HG03103 (cell line): ENCODE results near the gene THAP8.
A peak's percentile ranks its signal among the peaks of the same experiment; 100 is the strongest.

Source experiments
- ATAC-seq: cut with Tn5 transposase; IDR thresholded peaks from one replicate; pipeline ENCODE4 v1.9.1; 2021; ENCODE audit warnings: low read depth; ENCODE audit not compliant: unreplicated experiment

Gene THAP8

DNA sequence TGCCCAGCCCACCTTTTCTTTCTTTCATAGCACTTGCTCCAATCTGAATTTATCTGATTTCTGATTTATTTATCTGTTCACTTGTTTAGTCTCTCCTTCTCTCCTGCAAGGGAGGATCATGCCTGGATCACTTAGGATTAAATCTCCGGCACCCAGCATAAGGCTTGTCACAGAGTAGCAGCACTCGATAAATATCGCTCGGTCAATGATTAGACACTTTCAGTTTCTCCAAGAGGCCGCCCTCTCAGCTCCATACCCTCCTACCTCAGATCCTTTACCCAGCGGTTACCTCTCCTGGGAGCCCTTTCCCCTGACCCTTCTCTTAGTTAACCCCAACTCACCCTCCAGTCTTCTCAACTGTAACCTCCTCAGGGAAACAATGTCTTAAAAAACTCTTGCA lies 22.8 kb downstream of the THAP8 start:
- no peak for ATAC-seq

DNA sequence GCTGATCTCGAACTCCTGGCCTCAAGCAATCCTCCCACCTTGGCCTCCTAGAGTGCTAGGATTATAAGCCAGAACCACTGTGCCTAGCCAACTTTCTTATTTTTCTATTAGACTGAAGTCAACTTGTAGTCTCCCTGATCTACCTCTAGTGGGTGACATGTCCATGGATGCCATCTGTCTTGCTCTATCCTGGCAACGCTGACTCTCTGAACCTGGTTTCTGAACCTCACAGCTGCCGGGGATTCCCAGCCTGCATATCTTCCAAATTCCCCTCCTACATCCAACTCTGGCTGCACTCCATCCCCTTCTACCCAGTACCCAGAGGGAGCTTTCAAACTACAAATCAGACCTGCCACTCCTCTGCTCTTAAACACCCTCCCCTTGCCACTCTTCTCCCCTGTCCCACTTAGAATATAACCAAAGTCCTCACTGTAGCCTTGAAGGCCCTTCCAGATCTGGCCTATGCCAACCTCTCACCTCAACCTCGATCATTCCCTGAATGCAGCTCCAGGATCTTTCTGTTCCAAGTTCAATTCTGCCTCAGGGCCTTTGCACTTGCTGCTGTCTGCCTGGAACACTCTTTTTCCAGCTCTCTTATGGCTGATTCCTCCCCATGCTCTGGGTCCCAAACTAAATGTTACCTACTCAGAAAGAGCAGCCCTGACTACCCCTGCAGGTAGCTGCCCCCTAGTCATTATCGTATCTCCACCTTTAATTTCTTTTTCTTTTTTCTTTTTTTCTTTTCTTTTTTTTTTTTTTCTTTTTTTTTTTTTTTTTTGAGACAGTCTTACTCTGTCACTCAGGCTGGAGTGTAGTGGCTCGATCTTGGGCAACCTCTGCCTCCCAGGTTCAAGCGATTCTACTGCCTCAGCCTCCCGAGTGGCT lies 23.6 kb downstream of the THAP8 start:
- ATAC-seq, result no peak

DNA sequence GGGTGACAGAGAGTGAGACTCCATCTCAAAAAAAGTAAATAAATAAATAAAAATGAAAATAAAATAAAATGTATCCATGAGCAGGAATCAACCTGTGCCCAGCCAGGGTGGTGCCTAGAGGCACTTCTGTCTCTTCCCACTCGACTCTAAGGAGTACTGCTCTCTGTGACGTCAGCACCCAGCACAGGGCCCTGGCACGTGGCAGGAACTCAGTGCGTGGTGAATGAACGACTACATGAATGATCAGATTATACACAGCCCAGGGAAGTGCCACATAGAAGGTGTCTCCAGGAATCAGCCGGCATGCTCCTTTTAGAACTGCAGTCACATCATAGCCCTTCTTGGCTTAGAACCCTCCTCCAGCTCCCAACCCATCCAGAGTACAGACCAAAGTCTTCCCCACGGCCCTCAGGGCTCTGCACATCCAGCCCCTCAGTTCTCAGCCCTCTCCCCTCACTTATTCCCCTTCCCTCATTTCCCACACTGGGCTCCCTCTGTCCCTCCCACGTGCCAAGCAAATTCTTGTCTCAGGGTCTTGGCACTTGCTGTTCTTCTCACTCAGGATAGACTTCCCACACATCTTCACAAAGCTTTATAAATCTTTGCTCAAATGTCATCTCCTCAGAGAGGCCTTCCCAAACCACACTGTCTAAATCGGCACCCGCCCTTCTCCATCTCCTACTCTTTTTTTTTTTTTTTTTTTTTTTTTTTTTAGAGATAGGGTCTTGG lies 25.6 kb downstream of the THAP8 start:
- no peak for ATAC-seq

DNA sequence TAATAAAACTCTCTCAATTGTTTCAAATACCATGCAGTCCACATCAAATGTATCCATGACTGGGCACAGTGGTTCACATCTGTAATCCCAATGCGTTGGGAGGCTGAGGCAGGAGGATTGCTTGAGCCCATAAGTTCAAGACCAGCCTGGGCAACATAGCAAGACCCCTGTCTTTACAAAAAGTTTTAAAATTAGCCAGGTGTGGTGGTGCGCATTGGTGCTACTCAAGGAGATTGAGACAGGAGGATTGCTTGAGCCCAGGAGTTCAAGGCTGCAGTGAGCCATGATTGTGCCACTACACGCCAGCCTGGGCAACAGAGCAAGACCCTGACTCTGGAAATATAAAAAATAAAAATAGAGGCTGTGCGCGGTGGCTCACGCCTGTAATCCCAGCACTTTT lies 26.4 kb downstream of the THAP8 start:
- no peak for ATAC-seq

DNA sequence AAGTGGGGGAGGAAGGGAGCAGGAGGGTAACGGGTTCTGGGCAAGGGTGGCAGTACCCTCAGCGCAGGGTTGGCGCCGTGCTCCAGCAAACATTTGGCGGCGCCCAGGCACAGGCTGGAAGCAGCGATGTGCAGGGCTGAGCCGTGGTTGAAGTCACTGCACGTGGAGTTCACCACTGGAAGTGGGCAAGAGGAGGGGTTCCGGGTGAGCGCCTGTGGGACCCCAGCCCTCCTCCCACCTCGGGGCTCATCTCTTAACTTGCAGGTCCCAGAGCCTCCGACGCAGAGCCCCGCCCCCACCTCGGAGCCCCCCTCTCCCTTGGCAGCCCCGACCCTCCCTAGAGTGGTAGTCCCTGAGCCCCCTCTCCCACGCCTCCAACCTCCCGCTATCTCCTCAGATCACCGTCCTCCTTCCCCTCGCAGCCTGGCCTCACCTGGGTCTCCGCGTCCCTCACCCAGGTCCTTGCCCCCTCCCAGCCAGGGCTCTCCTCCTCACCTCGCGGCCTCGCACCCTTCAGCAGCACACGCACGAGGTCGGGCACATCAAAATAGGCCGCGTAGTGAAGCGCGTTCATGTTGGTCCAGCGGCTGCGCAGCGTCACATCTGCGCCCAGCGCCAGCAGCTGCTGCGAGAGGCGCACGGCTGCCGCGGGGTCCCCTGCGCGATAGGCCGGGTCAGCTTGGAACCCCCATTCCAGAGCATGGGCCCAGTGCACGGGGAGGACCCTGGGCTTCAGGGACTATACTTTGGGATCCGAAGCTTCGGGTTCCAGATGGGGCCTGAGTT lies 27.8 kb downstream of the THAP8 start:
- no peak for ATAC-seq

DNA sequence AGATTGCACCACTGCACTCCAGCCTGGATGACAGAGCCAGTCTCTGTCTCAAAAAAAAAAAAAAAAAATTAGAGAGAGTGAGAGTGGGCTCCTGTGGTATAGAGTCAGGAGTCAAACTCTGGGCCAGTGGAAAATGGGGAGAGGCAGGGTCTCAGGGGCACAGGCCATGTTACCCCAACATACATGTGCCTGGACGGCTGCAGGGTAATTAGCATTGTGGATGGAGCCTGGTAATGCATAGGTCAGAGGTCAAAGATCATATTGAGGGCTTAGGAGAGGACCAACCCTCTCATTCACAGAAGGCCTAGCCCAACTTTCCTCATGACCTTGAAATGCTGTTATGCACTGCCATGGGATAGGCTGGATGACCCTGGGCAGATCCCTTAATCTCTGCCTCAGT lies 28.5 kb downstream of the THAP8 start:
- ATAC-seq, result no peak

DNA sequence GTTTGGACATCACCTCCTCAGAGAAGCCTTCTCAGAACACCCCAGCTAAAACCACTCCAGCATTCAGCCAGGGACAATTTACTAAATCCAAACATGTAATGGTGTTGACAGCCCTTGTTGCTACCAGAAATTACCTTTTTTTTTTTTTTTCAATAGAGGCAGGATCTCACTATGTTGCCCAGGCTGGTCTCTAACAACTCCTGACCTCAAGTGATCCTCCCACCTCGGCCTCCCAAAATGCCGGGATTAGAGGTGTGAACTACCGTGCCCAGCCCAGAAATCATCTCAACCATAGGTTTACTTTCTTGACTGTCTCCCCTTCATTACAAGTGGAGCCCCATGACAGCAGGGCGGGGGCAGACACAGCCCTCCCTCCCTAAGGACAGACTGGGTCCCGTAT lies 30.7 kb downstream of the THAP8 start:
- ATAC-seq, result no peak

DNA sequence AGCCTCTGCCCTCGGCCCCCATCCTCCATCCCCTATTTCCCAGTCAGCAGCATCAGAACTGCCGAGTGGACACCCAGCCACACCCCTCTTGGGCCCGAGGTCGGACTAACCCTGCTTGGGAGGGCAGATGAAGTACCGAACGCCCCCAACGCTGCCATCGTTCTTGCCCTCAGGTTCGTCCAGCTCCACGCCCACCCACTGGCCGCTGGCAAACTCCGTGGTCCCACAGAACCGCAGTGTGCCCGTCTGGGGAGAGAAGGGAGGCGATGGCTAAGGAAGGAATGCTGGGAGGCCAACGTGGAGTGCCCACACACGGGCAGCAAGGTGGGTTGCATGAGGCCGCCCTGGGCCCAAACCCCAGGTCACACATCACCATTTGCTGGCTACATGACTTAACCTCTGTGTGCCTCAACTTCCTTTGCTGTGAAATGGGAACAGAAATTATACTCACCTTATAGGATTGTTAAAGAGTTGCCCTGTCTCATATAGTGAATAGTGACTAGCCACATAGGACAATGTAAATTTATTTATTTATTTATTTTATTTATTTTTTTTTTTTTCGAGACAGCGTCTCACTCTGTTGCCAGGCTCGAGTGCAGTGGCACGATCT lies 34.9 kb downstream of the THAP8 start:
- ATAC-seq, result no peak

DNA sequence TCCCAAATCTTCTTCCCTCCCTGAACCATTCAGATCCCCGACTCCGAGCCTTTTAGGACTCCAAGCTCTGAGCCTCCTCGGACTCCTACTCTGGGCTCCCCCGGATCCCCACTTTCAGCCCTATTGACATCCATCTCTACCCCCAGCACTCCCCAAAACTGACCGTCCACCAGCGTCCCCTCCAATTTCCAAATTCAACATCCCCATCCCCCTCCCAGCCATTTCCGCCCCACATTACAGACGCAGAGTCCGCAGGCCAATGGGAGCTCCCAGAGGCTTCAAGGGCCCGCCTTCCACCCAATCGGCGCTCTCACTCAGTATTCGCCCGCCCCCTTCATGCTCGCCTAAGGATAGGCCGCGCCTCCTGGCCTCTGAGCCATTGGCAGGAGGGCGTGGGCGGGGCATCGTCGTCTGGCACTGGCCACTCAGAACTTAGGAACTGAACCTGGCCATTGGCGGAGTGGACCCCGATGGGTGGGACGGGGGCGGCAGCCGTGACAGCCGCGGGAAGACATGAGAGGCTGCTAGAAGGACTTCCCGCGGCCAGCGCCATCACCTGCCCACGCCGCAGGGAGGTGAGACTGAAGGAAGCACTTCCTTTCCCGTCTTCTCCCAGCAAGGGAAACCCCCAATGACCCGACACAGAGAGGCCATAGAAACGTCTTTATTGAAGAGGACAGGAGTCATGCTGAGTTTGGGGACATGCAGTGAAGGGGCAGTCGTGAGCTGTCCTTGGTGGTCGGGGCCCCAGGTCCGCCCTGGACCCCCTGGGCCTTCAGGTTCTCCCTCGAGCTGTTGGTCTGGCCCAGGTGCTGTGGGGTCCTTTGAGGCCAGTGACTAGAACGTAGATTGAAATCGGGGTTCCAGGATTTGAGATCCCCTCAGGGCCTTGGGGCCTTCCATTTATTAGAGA lies 39.8 kb downstream of the THAP8 start, which contains the start of gene ALKBH6:
Gene ALKBH6 (minus strand): TSS at position 202 of the 913 bp plus-strand sequence. CDS start 816 bp downstream, outside the sequence.
- ATAC-seq, result peak; percentile 92

DNA sequence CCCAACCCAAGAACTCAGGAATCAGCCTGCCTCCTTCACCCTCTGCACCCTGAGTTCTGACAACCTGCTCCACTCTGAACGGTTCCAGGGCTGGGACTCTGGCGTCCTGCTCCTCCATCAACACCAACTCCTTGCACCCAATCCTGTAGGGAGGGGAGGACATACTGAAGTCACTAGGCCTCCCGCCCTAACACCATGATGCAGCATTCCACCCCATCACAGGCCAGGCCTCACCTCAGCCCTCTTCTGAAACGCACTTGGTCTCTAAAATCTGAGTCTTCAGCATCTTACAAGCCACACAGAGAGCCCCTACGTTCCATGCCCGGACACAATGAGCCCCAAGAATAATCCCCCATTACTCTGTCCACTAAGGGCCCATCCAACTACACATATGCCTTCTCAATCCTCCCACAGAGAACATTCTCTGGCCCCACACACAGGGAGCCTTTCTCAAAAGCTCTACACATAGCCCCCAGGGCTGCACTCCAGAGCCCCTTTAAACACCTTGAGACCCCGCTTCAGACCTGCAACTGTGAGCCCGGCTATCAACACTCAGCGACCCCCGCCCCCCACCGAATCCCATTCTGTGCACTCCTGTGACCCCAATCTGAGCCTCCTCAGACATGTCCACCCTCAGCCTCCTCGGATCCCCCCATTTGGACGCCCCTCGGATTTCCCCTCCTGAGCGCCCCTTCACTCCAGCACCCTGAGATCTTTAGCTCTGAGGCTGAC lies 40.6 kb downstream of the THAP8 start:
- no peak for ATAC-seq

DNA sequence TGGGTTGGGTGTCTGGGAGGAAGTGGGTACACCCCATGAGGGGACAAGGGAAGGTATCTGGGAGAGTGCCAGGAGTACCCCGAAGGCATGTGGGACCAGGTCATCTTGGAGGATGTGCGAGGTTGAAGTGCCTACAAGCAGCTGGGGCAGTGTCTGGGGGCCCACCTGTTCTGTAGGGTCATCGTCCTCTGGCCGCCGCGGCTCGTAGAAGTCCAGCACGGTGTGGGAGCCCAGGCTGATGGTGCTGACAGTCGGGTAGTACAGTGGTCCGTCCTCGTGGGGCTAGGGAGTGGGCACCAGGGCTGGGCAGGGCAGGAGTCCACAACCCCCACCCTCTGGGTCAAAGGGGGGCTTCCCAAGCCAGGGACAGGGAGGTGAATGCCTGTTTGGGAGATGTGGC lies 43.7 kb downstream of the THAP8 start:
- no peak for ATAC-seq

DNA sequence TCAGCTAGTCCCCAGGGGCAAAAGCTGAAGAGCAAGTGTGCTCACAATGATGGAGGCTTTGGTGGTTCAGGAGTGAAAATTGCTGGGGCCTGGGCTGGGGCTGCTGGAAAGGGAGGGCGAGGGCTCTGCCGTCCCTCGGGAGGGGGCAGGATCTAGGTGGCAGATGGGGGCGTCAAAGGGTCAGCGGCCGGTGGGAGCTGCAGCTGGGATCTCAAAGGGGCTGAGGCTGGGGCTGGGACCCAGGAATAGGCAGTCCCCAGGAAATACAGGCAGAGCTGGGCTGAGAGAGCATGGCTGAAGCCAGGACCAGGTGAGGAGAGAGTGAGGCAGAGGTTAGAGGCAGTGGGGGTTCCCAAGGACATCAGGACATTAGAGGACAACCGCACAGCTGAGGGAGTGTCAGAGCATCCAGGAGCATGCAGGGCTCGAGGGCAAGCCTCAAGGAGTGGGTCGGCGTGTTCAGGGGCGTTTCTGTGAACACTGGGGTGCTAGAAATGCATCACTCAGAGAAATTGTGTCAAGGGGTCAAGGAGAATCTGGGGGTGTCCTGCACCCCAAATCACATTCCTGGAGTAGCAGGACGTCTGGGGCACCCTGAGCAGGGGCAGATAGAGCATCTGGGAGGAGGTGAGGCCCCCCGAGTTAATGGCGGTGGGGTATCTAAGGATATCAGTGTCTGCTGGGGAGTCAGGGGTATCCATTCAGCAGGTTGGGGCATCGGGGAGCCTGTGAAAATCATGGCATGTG lies 44.3 kb downstream of the THAP8 start:
- ATAC-seq, result no peak

DNA sequence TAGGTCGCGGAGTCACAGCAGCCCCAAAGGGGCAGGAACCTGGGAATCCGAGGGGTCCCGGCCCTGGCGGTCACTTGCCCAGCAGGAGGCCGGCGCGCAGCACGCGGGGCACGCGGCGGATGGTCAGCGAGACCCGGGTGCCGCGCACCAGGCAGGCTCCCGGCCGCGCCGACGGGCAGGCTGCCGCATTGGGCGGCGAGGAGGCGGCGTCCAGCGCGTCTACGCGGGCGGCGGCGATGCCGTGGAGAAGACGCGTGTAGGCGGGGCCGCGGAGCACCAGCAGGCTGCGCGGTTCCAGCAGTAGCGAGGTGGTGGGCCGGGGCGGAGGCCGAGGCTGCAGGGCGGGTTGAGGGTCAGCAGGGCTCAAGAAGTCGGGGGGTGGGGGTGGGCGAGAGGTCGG lies 44.9 kb downstream of the THAP8 start:
- no peak for ATAC-seq

DNA sequence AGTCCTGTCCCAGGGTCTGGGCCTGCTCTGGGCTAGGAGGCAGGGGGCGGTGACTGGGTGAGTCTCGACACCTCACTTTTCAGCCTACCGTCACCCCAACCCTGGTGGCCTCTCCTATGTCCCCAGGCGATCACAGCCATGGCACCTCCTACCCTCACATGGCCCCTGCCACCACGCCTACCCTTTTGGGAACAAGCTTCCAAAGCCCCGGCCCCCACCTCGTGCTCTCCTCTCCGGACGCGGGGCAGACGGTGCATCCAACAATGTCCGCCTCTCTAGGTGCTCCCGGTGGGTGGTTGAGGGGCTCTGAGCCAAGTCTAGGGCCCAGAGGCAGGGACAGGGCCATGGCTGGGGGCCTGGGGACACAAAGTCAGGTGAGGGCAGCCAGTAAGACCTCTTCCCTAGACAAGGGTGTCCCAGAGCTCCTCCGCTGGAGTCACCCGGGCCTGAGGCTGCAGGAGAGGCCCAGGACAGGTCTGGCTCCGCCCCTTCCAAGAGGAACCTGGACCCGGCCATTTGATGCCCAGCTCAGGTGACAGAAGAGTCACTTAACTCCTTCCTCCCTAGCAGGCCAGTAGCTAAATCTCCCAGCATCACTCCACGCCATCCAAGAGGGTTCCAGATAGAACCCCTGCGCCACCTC lies 45.6 kb downstream of the THAP8 start, which contains the start of gene SYNE4:
Gene SYNE4 (minus strand): TSS at position 478 of the 643 bp plus-strand sequence. CDS start 132 bp downstream, at position 346.
- ATAC-seq, result no peak

DNA sequence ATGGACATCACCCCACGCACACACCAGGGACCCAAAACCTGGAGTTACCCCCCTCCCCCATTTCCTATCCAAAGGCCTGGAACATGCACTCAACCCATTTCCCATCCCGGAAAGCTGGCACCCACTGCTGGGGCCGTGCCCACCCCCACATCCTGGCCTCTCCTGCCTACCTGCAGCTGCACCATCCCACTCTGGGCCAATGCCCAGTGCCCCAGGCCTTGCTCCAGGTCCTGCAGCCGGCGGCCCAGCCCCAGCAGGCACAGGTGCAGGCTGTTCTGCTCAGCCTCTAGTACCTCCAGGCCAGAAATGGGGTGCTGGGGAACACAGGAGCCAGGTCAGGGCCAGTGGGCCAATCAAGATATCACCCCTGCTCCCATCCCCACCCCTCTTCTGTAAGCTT lies 47.1 kb downstream of the THAP8 start:
- ATAC-seq, result no peak

DNA sequence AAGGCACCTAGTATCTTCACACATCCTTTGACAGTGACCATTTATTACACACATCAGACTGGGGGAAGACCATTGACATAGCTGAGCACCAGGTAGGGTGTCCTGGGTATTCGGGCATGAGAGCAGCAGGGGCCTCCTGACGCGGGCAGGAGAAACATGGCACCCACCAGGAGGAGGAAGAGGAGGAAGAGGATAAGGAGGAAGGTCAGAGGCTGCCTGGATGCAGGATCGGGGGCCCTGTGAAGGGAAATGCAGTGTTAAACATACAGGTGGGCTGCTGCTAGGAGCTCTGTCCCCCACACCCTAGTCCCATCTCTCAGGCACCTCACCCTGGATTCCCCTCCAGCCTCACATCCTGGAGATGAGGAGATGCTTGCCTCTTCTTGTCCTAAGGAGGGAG lies 50.8 kb downstream of the THAP8 start:
- no peak for ATAC-seq

DNA sequence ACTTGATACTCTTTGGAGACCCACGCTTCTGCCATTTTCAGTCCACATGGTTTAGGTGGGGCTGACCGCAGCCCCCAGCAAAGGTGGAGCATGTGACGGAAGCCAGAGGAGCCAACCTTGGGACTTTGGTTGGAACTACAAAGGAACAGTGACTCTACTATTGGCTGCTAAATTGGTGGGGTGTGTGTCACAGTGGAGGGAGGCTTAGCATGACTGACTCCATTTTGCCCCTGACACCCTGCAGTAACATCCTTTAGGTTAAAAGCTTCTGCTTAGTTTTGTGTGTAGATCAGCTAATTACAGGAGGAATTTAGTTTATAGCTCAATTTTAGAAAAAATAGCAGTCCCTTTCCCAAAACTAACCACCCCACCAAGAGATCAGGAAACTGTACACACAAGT lies 52.5 kb downstream of the THAP8 start:
- no peak for ATAC-seq

DNA sequence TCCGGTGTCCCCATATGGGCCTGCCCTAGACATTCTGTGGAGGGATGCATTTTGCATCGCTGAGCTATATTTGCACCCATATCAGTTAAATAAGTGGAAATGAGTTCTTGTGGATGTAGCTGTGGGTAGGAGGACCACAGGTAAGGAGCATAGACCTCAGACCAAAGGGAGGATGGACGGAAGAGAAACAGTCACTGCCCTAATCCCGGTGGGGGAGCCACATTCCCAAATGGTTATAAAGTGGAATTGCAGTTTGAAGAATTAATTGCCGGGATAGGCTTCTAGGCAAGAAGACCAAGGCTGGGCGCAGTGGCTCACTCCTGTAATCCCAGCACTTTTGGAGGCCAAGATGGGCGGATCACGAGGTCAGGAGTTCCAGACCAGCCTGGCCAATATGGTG lies 57.3 kb downstream of the THAP8 start:
- ATAC-seq, result no peak
